ENCODE results near the gene CDK14.

CDK14 gene

GRCh38 chr7:91240376-91240941, 644.3 kb downstream of the CDK14 start:
- peak; percentile 56 to 63 for DNase-seq

GRCh38 chr7:91242097-91242844, 646.1 kb downstream of the CDK14 start:
- DNase-seq: no peak

GRCh38 chr7:91243591-91244301, 647.6 kb downstream of the CDK14 start:
- DNase-seq: no peak

- DNase-seq: no peak
Observed at GRCh38 chr7:91247500-91247899, 651.4 kb downstream of the CDK14 start.

GRCh38 chr7:91248996-91249395, 652.9 kb downstream of the CDK14 start:
- no peak for DNase-seq

- no peak for DNase-seq
Observed at GRCh38 chr7:91249506-91250233, 653.5 kb downstream of the CDK14 start.

- DNase-seq: no peak
Observed at GRCh38 chr7:91250706-91251105, 654.6 kb downstream of the CDK14 start.

- DNase-seq: no peak
Observed at GRCh38 chr7:91251877-91252276, 655.8 kb downstream of the CDK14 start.
